ENCODE results near the gene OGFOD1.

Gene OGFOD1

DNA sequence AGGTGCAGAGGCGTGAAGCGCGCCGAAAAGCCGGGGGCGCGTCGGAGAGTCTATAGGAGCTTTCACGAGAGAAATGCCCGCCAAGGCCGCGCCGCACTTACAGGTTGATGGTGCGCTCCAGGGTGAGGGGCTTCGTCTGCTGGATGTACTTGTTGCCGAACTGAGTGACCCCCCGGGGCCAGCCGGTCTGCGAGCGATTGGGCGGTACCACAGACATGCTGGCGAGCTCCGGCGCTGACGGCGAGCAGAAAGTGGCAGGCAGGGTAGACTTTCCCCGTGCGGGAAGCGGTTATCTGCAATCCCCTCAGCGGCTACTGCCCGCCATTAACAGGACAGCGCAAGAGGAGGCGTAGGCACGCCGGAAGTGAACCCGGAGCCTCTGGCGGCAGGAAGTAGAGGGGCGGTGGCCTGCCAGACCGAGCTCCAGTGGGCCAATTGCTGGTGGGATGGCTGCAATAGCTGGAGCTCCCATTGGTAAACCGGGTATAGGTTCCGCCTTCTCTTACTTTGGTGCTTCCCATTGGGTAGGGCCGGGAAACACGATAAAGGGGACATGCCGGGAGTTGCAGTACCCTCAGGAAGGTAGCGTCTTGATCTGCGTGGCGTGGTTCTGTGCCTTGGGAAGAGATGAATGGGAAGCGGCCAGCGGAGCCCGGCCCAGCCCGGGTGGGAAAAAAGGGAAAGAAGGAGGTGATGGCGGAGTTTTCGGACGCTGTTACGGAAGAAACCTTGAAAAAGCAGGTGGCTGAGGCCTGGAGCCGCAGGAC lies at the start of gene OGFOD1, which contains the start of gene NUDT21:
Gene OGFOD1 (plus strand): TSS at position 569 of the 767 bp plus-strand sequence. CDS start 59 bp downstream, at position 628.
Gene NUDT21 (minus strand): TSS at position 347 of the 767 bp plus-strand sequence. CDS start 130 bp downstream, at position 217.
- peaks cover 25% of the 10 kb centered on the region for H3K4me1 ChIP-seq (ENCODE audit: insufficient read depth, low read length)
- H3K4me3 ChIP-seq (ENCODE audit: low read depth in 1 of 2, low read length in 2 of 2): peak within 1 kb of the TSS; percentile 95 to 98
- peak within 1 kb of the TSS; percentile 79 for H3K27ac ChIP-seq (ENCODE audit: low read depth, low read length)
- H3K9ac ChIP-seq (ENCODE audit: low read length): peak within 1 kb of the TSS; percentile 52
- H3K9me3 ChIP-seq (ENCODE audit: low read length): no peaks in the 10 kb centered on the region
- H3K36me3 ChIP-seq (ENCODE audit: insufficient read depth, low read length): peaks cover 27% of the 10 kb centered on the region
- H3K27me3 ChIP-seq (ENCODE audit: control insufficient read depth in 1 of 2, insufficient read depth in 2 of 2, low read length in 2 of 2): no peaks in the 10 kb centered on the region

- H3K27ac ChIP-seq (ENCODE audit: low read depth, low read length): no peak overlapping the region
- no peaks in the 10 kb centered on the region for H3K27me3 ChIP-seq (ENCODE audit: control insufficient read depth in 1 of 2, insufficient read depth in 2 of 2, low read length in 2 of 2)
- no peak overlapping the region for H3K9ac ChIP-seq (ENCODE audit: low read length)
- H3K9me3 ChIP-seq (ENCODE audit: low read length): no peaks in the 10 kb centered on the region
- H3K36me3 ChIP-seq (ENCODE audit: insufficient read depth, low read length): peaks cover 49% of the 10 kb centered on the region
- no peak overlapping the region for H3K4me3 ChIP-seq (ENCODE audit: low read depth in 1 of 2, low read length in 2 of 2)
- no peaks in the 10 kb centered on the region for H3K4me1 ChIP-seq (ENCODE audit: insufficient read depth, low read length)
Measured at GRCh38 chr16:56405977-56406672, 45.2 kb upstream of the OGFOD1 start.

- no peaks in the 10 kb centered on the region for H3K27me3 ChIP-seq (ENCODE audit: control insufficient read depth in 1 of 2, insufficient read depth in 2 of 2, low read length in 2 of 2)
- H3K27ac ChIP-seq (ENCODE audit: low read depth, low read length): no peak overlapping the region
- H3K9me3 ChIP-seq (ENCODE audit: low read length): no peaks in the 10 kb centered on the region
- H3K4me1 ChIP-seq (ENCODE audit: insufficient read depth, low read length): no peaks in the 10 kb centered on the region
- H3K9ac ChIP-seq (ENCODE audit: low read length): no peak overlapping the region
- H3K4me3 ChIP-seq (ENCODE audit: low read depth in 1 of 2, low read length in 2 of 2): no peak overlapping the region
- peaks cover 48% of the 10 kb centered on the region for H3K36me3 ChIP-seq (ENCODE audit: insufficient read depth, low read length)
Measured at GRCh38 chr16:56408379-56409098, 42.8 kb upstream of the OGFOD1 start.

DNA sequence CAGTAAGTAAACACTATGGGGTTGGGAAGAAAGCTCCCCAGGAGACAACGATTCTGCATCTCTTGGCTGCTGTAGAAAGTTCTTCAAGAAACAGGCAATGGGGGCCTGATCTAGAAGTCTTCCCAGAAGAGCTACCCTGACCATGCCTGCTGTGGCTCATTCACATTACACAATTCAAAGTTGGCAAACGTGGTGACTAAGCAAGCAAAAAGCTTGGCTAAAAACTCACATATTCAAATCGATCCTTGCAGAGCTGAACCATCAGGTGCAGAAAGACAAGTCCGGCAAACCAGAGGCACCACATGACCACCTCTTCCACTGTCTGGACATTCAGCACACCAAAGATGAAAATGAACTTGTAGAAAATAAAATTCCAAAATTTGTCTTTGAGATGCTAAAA lies 42.2 kb upstream of the OGFOD1 start:
- H3K4me3 ChIP-seq (ENCODE audit: low read depth in 1 of 2, low read length in 2 of 2): no peak overlapping the region
- no peaks in the 10 kb centered on the region for H3K4me1 ChIP-seq (ENCODE audit: insufficient read depth, low read length)
- no peaks in the 10 kb centered on the region for H3K27me3 ChIP-seq (ENCODE audit: control insufficient read depth in 1 of 2, insufficient read depth in 2 of 2, low read length in 2 of 2)
- no peaks in the 10 kb centered on the region for H3K9me3 ChIP-seq (ENCODE audit: low read length)
- no peak overlapping the region for H3K27ac ChIP-seq (ENCODE audit: low read depth, low read length)
- peaks cover 47% of the 10 kb centered on the region for H3K36me3 ChIP-seq (ENCODE audit: insufficient read depth, low read length)
- no peak overlapping the region for H3K9ac ChIP-seq (ENCODE audit: low read length)

- Histone ChIP-seq H3K27ac (ENCODE audit: low read depth, low read length) (no peak overlapping the region), H3K9me3 (ENCODE audit: low read length) (no peaks in the 10 kb centered on the region), H3K4me3 (ENCODE audit: low read depth in 1 of 2, low read length in 2 of 2) (no peak overlapping the region), H3K9ac (ENCODE audit: low read length) (no peak overlapping the region), H3K4me1 (ENCODE audit: insufficient read depth, low read length) (no peaks in the 10 kb centered on the region), H3K36me3 (ENCODE audit: insufficient read depth, low read length) (peaks cover 39% of the 10 kb centered on the region), H3K27me3 (ENCODE audit: control insufficient read depth in 1 of 2, insufficient read depth in 2 of 2, low read length in 2 of 2) (no peaks in the 10 kb centered on the region)
Measured at GRCh38 chr16:56411123-56411522, 40.2 kb upstream of the OGFOD1 start.

DNA sequence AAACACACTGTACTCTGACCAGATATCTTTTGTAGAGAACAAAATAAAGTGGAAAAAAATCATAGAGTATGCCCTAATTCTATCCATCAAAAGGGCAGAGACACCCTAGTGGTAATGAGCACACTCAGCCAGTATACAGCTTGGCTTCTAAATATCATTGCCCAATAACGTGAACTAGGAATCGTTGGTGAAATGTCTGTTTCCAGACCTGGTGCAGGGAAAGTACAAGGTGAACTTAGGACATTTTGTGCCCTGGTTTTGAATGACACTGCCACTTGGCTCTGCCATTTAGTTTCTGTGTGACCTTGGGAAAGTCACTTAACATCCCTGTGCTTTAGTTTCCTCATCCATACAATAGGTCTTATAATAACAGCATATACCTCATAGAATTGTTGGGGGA lies 39.7 kb upstream of the OGFOD1 start:
- Histone ChIP-seq H3K27ac (ENCODE audit: low read depth, low read length) (no peak overlapping the region), H3K9me3 (ENCODE audit: low read length) (no peaks in the 10 kb centered on the region), H3K36me3 (ENCODE audit: insufficient read depth, low read length) (peaks cover 39% of the 10 kb centered on the region), H3K27me3 (ENCODE audit: control insufficient read depth in 1 of 2, insufficient read depth in 2 of 2, low read length in 2 of 2) (no peaks in the 10 kb centered on the region), H3K4me1 (ENCODE audit: insufficient read depth, low read length) (no peaks in the 10 kb centered on the region), H3K9ac (ENCODE audit: low read length) (no peak overlapping the region), H3K4me3 (ENCODE audit: low read depth in 1 of 2, low read length in 2 of 2) (no peak overlapping the region)

GRCh38 chr16:56413381-56413780 lies 38.0 kb upstream of the OGFOD1 start:
- no peak overlapping the region for H3K9ac ChIP-seq (ENCODE audit: low read length)
- H3K9me3 ChIP-seq (ENCODE audit: low read length): no peaks in the 10 kb centered on the region
- no peak overlapping the region for H3K27ac ChIP-seq (ENCODE audit: low read depth, low read length)
- H3K36me3 ChIP-seq (ENCODE audit: insufficient read depth, low read length): peaks cover 30% of the 10 kb centered on the region
- H3K4me1 ChIP-seq (ENCODE audit: insufficient read depth, low read length): no peaks in the 10 kb centered on the region
- H3K27me3 ChIP-seq (ENCODE audit: control insufficient read depth in 1 of 2, insufficient read depth in 2 of 2, low read length in 2 of 2): no peaks in the 10 kb centered on the region
- H3K4me3 ChIP-seq (ENCODE audit: low read depth in 1 of 2, low read length in 2 of 2): no peak overlapping the region

- no peak overlapping the region for H3K27ac ChIP-seq (ENCODE audit: low read depth, low read length)
- no peak overlapping the region for H3K9ac ChIP-seq (ENCODE audit: low read length)
- H3K4me3 ChIP-seq (ENCODE audit: low read depth in 1 of 2, low read length in 2 of 2): no peak overlapping the region
- H3K27me3 ChIP-seq (ENCODE audit: control insufficient read depth in 1 of 2, insufficient read depth in 2 of 2, low read length in 2 of 2): no peaks in the 10 kb centered on the region
- H3K36me3 ChIP-seq (ENCODE audit: insufficient read depth, low read length): peaks cover 20% of the 10 kb centered on the region
- no peaks in the 10 kb centered on the region for H3K4me1 ChIP-seq (ENCODE audit: insufficient read depth, low read length)
- H3K9me3 ChIP-seq (ENCODE audit: low read length): no peaks in the 10 kb centered on the region
Measured at GRCh38 chr16:56414366-56414765, 37.0 kb upstream of the OGFOD1 start.

- Histone ChIP-seq H3K27me3 (ENCODE audit: control insufficient read depth in 1 of 2, insufficient read depth in 2 of 2, low read length in 2 of 2) (no peaks in the 10 kb centered on the region), H3K36me3 (ENCODE audit: insufficient read depth, low read length) (peaks cover 18% of the 10 kb centered on the region), H3K27ac (ENCODE audit: low read depth, low read length) (no peak overlapping the region), H3K9me3 (ENCODE audit: low read length) (no peaks in the 10 kb centered on the region), H3K4me1 (ENCODE audit: insufficient read depth, low read length) (no peaks in the 10 kb centered on the region), H3K4me3 (ENCODE audit: low read depth in 1 of 2, low read length in 2 of 2) (no peak overlapping the region), H3K9ac (ENCODE audit: low read length) (no peak overlapping the region)
Measured at GRCh38 chr16:56415875-56416274, 35.5 kb upstream of the OGFOD1 start.

- Histone ChIP-seq H3K4me3 (ENCODE audit: low read depth in 1 of 2, low read length in 2 of 2) (no peak overlapping the region), H3K9me3 (ENCODE audit: low read length) (no peaks in the 10 kb centered on the region), H3K27me3 (ENCODE audit: control insufficient read depth in 1 of 2, insufficient read depth in 2 of 2, low read length in 2 of 2) (no peaks in the 10 kb centered on the region), H3K9ac (ENCODE audit: low read length) (no peak overlapping the region), H3K27ac (ENCODE audit: low read depth, low read length) (no peak overlapping the region), H3K4me1 (ENCODE audit: insufficient read depth, low read length) (peaks cover 4% of the 10 kb centered on the region), H3K36me3 (ENCODE audit: insufficient read depth, low read length) (peaks cover 11% of the 10 kb centered on the region)
Measured at GRCh38 chr16:56417138-56417537, 34.2 kb upstream of the OGFOD1 start.

GRCh38 chr16:56419740-56420548 lies 31.4 kb upstream of the OGFOD1 start:
- H3K4me1 ChIP-seq (ENCODE audit: insufficient read depth, low read length): peaks cover 23% of the 10 kb centered on the region
- no peak overlapping the region for H3K9ac ChIP-seq (ENCODE audit: low read length)
- H3K36me3 ChIP-seq (ENCODE audit: insufficient read depth, low read length): no peaks in the 10 kb centered on the region

More at GRCh38 chr16:56419740-56420548, 31.4 kb upstream of the OGFOD1 start:
- Histone ChIP-seq H3K4me3 (ENCODE audit: low read depth in 1 of 2, low read length in 2 of 2) (no peak overlapping the region), H3K9me3 (ENCODE audit: low read length) (no peaks in the 10 kb centered on the region), H3K27me3 (ENCODE audit: control insufficient read depth in 1 of 2, insufficient read depth in 2 of 2, low read length in 2 of 2) (no peaks in the 10 kb centered on the region), H3K27ac (ENCODE audit: low read depth, low read length) (no peak overlapping the region)

Data from muscle layer of colon (tissue), 2 donors.